IPS-NIHi7 (cell line): ENCODE data around the gene HEPACAM.

Source experiments
- DNase-seq: peaks from one replicate; pipeline ENCODE4 v3.0.0; 2012; ENCODE audit warnings: mixed read lengths; ENCODE audit errors: extremely low spot score

Gene HEPACAM

DNA sequence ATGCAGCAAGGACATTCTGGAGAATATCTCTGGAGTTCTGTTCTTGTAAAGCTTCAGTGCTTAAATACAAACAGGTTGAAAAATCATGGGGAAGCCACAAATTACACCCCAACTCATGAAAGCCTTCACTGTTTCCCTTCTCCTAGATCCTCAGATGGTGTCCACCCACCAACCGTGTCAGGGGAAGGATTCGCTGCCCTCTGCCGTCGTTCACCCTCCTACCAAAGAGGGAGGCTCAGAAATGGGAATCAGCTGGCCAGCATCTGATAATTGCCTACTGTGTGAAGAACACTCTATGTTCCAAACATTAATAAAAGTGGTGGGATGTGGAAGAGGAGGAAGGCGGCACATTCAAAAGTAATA lies 7.4 kb upstream of the HEPACAM start:
- no peak for DNase-seq

DNA sequence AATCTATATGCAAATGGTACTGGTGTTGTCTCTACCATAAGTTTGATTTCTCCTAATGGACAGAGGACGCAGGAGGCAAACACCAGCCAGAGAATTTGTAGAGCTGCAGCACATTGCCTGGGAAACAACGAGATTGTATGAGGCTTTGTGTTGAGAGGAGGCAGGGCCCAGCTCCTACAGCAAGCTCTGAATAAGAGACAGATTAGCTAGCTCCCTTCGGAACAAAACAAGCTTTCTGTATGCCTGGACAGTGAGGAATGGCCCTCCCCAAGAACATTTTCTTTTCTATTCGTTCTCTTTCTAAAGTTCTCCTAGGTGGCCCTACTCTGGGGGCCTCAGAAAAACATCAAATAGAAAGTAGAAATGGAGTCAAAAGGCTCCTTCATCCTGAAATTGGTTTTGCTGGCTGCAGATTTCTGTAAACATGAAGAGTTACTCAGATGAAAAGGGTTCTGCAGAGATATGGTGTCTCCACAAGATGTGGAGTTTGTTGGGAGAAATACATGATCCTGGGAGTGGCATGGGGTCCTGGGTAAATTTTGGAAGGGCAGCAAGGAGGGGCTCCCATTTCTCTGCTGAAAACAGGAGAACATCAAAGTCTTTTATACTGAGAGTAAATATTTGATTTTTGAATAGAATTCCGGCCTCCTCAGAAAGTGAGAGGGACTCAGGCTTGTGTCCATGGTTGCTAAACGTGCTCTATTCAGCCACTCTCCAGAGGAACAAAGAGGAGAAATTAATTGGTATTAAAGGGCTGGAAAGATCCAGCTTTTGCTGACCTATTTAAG lies 6.8 kb upstream of the HEPACAM start:
- DNase-seq, result no peak

DNA sequence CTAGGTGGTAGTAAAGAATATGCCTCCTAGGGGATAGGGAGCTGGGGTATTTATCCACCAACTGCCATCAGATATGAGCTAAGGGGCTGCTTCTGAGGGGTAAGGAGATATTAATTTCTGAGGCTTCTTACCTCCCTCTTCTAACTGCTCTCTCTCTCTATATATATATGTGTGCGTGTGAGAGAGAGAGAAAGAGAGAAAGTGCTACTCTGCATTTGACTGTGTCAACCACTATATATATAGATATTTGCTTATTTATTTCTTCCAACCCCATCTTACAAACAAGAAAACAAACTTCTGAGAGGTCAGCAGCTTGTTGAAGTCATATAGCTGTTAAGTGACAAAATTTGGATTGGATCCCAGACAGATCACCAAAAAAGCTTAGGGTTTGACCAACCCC lies 5.9 kb upstream of the HEPACAM start:
- no peak for DNase-seq

DNA sequence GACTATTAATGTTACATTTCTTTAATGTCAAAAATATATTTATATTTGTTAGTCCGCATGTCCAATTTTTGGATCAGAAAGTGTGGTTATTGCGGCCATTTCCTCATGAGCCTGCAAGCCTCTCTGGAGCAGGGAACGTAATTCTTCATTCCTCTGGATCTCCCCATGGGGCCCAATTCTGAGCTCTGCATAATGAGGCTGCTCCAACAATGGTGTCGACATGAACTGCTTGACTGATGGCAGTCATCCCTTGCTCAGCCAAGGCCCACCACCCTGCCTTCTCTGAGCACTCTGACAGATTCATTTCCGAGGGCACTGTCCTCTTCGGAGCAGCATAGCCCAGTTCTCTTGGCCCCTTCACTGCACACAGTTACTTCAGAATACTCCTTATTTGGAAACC lies 3.1 kb upstream of the HEPACAM start:
- DNase-seq, result no peak

DNA sequence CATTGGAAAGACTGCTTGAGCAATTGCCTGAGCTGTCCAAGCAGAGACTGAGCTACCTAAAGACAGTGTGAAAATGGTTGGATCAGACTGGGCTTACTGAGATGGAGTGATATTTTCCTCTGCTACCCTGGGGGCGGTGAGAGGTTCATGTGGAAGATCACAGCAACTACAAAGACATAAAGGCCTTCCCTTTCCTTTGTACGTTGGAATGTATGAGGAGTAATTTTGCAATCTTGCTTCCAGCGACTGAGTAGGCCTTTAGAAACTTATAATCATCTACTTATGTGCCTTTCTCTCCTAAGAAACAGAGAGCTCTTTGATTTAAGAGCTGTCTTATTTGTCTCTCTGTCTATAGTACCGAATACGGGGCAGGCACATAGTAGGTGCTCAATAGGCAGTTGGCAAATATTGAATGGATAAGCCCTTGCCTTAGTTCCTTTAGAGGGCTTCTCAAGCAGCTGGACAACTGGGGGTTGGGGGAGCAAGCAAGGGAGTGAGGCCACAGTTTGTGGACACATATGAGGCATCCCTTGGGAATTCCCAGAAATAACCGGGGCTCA lies 2.4 kb upstream of the HEPACAM start:
- DNase-seq, result no peak

DNA sequence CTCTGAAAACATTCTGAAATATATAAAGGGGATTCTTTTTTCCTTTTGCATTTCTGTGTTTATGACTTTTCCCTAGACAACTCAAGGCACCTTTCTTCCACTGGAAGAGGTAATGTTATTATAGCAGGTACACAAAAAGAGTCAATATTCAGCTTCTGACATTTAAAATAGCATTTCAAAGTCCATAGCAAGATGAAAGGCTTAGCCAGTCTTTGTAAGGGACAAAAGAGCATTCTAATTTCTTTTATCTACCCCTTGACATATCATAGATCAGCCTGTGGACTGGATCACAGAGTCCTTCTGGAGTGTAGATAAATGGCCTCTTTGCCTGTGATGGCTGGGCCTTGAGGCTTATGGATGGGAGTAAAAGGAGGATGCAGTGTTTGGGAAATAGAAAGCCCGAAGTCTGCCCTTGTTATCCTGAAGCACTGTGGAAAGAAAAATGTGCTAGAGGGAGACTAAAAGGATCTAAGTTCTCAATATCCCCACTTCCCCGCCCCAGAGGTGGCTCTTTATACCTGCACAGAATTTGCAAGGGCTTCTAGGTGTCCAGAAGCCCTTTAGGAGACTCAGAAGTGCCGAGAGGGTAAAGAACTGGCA lies 1.6 kb upstream of the HEPACAM start:
- no peak for DNase-seq

DNA sequence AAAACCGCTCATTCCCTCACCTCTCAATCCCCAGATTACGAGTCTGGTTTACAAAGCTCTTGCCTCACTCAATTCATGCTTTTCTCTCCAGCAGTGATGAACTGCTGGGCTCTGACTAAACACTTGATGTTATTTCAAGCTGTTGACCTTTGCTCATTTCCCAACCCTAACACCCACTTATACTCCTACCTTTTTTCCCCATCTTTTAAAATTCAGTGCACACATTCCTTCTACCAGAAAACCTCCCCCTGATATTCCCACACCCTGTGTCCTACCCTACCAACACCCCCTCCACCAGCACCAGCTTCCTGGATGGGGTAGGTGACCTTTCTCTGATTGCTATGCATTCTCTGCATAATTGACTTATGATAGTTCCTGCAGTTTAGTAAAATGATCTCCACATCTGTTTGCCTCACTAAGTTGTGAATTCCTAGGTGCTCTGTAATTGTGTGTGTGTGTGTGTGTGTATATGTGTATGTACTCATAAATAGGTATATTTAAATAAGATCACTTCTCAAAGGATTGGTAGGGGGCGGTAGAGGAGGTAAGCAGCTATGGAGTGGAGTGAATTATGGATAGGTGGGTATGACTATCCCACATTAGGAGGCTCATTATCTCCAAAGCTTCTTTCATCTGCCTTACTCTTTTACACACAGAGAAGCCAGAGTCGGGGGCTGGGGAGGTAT lies 842 bp downstream of the HEPACAM start:
- no peak for DNase-seq

DNA sequence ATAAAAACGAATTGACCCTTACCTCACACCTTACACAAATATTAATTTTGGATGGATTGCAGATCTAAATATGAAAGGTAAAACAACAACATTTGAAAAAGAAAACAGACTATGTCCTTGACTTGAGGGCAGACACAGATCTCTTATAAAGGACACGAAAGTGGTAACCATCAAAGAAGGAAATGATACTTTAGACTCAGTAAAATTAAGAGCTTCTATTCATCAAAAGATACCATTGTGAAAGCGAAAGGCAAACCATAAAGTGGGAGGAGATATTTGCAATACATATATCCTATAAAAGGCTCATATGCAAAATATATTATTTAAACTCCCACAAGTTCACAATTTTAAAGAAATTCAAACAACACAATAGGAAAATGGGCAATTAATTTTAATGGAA lies 5.0 kb downstream of the HEPACAM start:
- DNase-seq, result no peak

DNA sequence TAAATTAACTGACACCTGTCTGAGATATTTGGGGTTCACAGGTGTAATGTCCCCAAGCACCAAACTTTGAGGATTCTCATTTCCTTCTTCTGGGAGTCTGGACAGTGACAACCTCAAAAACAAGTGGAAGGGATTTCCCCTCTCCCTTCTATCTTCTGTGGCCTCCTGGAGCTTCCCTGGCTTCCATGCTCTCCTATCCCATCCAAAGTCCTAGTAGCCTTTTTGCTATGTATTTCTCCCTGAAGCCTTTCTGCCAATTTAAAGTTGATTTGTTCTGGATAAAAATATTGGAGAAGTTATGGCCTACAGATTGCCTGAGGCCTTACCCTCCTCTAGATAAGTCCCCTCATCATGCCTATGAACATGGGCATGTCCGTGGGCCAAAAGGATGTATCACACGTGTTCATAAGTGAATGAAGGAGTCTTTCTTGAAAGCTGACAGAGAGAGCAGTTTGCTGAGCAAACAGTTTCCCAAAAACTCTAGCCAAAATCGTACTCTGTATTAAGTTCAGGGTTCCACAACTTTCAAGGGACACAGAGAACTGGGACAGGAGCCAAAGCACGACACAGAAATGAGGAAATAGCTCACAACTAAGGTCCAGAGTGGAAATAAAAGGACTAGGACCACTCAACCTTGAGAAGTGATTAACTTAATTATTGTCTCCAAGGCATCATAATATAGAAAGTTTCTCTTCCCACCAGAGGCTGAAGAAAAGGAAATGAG lies 6.7 kb downstream of the HEPACAM start:
- no peak for DNase-seq

DNA sequence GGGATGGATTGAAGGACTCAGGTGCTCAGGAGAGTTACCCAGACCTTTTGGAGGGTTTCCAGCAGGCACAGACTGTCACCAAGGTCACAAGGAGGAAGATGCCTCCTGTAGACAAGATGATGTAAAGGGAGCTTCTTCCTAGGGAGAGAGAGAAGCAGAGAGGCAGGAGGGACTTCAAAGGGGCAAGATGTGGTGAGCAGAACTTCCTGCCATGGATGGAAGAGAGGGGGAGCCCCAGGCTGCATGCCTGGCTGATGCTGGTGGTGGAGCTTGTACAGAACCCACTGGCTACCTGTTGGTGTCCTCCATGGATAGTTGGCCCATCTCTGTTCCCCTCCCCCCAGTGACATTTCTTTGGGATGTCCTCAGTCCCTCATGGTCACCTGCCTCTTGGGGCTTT lies 12.6 kb downstream of the HEPACAM start:
- no peak for DNase-seq

DNA sequence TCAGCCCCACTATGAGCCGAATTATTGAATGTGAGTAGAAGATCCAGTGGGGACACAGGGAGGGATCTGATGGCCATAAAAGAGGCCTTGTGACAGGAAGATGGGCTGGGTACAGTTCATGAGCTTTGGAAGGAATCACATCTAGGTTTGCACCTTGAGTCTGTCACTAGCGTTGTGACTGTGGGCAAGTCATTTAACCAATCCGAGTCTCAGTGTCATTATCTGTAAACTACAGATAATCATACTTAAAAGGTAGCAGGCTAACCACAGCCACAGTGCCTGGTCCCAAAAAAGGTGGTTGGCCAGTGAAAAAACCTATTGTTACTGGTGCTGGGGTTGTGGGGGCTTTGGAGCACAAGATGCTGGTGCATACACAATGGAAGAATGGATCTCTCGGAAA lies 13.0 kb downstream of the HEPACAM start:
- no peak for DNase-seq

DNA sequence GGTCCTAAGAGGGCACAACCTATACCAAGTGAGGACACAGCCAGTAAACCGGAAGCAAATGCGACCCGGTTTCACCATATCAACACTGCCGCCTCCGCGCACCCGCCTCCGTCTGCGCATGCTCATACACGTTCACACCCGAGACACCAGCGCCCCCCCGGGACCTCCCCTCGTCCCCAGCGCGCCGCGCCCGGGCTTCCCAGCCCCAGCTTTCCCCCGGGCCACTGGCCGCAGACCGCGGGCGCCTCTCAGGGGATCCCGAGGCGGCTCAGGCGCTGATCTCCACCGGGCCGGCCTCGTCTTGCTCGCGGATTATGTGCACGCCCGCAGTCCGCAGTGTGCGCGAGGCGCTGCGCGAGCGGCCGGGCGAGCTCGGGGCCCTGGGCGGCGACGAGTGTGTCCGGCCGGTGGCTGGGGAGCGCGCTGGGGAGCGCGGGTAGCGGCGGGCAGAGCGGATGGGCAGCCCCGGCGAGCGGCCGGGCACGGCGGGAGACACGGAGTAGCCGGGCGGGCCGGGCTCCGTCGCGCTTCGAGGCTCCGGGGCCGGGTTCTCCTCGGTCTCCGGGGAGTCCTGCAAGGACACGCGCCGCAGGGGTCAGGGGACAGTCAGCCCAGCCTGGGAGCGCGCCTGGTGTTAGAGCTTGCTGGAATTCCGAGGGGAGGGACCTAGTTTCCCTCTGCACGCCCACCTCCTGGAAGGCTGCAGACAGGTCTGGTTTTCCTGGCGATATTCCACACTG lies 14.8 kb downstream of the HEPACAM start:
- DNase-seq, result peak; percentile 92

DNA sequence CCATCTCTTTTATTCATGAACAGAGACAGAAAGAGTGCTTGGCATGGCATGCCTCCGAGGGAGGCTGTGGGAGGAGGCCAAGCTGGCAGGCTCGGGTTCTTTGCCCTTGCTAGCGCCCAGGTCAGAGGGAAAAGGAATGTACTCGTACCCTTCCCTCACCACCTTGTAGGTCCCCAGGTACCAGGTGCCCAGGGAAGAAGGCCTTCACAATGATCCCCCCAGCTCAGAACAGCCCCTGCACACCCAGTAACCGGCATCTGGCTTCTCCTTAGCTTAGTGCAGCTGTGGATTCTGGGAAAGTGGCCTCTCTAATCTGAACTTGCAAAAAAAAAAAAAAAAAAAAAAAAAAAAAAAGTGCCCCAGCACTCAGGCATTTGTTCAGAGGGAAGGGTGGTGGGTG lies 15.5 kb downstream of the HEPACAM start:
- DNase-seq, result no peak

DNA sequence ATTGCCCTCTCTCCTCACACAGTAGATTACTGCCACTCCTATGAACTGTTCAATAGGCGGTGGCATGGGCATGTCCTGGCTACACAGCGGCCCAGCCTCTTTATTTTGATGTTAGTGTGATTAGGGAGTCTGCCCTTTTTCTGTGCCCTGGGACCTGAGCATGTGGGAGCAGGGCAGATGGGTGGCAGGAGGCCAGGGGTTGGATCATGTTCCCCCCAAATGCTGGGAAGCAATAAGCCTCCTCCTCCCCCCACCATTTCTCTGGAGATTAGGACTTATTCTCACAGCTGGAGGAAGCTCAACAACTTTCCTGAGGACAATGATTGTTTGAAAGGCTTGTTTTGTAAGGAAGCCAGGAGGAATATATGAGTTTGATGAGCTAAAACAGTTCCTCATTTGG lies 15.9 kb downstream of the HEPACAM start:
- DNase-seq, result no peak

DNA sequence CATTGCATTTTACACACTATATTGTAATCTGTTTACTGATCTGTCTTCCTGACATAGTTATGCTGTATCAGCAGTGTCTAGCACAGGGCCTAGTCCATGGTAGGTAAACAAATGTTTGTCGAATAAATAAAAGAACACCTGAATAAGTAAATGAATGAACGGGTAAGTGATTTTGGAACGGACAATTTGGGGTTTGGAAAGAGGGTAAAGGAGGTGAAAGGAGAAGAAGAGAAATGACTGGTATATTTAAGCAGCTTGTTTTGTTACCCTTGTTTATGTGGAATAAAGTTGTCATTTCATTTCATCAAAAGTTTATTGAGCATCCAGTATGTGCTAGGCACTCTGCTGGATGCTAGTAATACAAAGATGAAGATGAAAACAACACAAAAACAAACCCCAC lies 16.9 kb downstream of the HEPACAM start, which contains the start of gene HEPN1:
Gene HEPN1, plus strand, starts transcription at position 301 of the 400 bp plus-strand sequence.
- no peak for DNase-seq

DNA sequence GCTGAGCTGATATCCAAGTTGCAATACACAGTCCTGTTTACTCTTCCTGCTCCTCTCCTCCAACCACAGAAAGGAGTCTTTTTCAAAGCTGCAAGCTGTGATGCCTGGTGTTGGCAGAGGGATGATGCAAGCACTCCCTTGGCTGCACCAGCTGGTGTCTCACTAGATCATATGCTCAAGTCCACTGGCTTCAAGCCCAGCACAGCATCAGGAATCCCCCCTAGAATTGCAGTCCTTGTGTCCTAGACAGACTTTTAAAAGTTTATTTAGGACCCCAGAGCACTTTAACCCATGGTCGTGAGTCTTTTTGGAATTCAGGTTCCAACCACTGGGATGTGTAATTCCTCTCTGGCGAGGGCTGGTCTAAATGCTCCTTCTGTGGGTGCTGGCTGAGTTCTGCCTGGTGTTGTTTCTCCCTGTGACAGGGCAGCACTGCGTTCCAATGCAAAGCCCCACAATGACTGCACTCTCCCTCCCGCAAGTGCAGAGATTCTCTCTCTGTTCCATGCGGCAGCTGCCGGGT lies 18.7 kb downstream of the HEPACAM start:
- no peak for DNase-seq

DNA sequence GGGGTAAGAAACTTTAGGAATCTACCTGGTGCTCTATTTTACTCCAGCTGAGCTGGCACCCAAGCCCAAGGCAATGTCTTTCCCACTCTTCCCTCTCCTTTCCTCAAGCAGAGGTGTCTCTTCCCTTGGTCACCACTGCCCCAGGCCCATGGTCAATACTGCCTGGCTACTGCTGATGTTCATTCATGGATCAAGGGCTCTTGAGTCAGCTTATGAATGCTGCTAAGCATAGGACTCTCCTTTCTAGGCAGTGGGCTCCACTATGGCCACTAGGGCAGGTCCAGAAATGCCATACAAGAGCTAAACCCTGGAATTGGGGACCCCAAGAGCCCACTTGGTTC lies 19.5 kb downstream of the HEPACAM start:
- no peak for DNase-seq

DNA sequence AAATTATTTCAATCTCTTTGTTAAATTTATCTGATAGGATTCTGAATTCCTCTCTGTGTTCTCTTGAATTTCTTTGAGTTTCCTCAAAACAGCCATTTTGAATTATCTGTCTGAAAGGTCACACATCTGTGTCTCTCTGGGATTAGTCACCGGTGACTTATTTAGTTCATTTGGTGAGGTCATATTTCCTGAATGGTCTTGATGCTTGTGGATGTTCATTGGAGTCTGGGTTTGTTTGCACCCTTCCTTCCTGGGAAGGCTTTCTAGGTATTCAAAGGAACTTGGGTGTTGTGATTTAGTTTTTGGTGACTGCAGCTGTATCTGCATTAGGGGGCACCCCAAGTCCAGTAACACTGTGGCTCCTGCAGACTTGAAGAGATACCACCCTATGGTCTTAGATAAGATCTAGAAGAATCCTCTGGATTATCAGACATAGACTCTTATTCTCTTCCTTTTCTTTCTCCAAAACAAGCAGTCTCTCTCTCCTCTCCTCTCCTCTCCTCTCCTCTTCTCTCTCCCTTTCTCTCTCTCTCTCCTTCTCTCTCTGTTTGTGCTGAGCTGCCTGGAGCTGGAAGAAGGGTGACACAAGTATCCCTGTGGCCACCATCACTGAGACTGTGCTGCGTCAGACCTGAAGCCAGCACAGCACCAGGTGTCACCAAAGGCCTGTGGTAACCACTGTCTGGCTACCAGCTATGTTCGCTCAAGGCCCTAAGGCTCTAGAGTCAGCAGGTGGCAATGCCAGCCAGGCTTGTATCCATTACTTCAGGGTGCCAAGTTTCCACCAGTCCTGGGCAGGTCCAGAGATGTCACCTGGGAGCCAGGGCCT lies 20.1 kb downstream of the HEPACAM start:
- no peak for DNase-seq

DNA sequence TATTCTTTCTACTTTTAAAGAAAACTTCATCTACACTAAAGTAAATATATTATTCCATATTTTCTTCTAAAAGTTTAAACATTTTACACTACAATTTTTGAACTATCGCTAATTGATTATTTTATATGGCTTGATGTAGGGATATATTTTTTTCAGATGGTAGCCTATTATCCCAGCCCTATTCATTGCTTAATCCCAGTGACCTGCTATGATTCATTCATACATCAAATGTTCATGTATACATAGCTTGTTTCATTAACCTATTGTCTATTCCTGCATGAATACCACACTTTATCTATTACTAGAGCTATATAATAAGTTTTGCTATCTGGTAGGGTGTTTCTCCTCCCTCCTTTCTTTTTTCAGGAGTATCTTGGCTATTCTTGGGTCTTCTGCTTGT lies 33.2 kb downstream of the HEPACAM start:
- no peak for DNase-seq

DNA sequence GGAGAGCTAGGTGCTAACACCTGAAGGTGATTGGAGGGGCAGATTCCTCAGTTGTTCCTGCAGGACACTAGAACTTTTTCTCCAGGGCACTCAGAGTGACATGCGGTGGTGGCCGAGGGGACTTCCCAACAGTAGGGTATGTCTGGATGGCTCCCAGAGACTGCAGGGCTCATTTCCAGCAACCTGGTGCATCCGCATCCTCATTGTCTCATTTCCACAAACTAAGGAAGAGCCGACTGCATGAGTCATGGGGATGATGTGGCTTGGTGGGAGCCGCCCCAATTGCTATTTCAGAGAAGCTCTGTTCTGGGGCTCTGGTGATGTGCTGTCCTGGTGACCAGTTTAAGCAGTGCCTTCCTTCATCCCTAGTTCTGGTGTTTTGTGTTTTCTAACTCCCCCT lies 35.4 kb downstream of the HEPACAM start:
- DNase-seq, result no peak
